Uterus (tissue), 4 donors: ENCODE measurements around the gene DNAH7. TPM values are rescaled to one million over a fixed set of nuclear protein-coding genes. Genes with fewer than 3 reads are reported as not detected.

ENCODE experiments used
- DNase-seq, 2 donors: peaks; one replicate each; pipeline ENCODE4 v3.0.0-alpha.2; 2019 to 2020
- H3K27ac ChIP-seq, 2 donors: fragments of 200-600 bp; sonication (generic); 1 replicate in 1 of 2; 2 replicates in 1 of 2; pipeline ENCODE4 v1.5.1; 2016 to 2018
- H3K27me3 ChIP-seq, 2 donors: fragments of 200-600 bp; sonication (generic); one replicate each; pipeline ENCODE4 v1.5.1; 2018 to 2019; ENCODE audit warnings: control low read depth in 1 of 2
- H3K36me3 ChIP-seq, 2 donors: fragments of 200-600 bp; sonication (generic); one replicate each; pipeline ENCODE4 v1.5.1; 2019; ENCODE audit warnings: control low read depth in 1 of 2
- H3K4me1 ChIP-seq, 2 donors: fragments of 200-600 bp; sonication (generic); one replicate each; pipeline ENCODE4 v1.5.1; 2018 to 2019; ENCODE audit warnings: control low read depth in 1 of 2
- H3K4me3 ChIP-seq, 2 donors: fragments of 200-600 bp; sonication (generic); 1 replicate in 1 of 2; 2 replicates in 1 of 2; pipeline ENCODE4 v1.5.1; 2018 to 2019; ENCODE audit warnings: mild to moderate bottlenecking in 1 of 2
- H3K9me3 ChIP-seq, 2 donors: fragments of 200-600 bp; sonication (generic); one replicate each; pipeline ENCODE4 v1.5.1; 2019; ENCODE audit warnings: control low read depth in 1 of 2
- POLR2A ChIP-seq, 2 donors: fragments of 450-650 bp; IDR thresholded peaks; one replicate each; pipeline ENCODE4 v1.6.1; 2016; ENCODE audit warnings: antibody characterized with exemption in 2 of 2, mild to moderate bottlenecking in 1 of 2, moderate library complexity in 1 of 2
- intact Hi-C: fragments of 100-400 bp; cut with DNase I; formaldehyde crosslinking; loops from one replicate; pipeline ENCODE4 v1.15.1; 2023; ENCODE audit warnings: low total_unique reads
- total RNA-seq, 4 donors: library from RNA; depleted of rRNA in 3 of 4; stranded (reverse); fragments of >200 nt in 3 of 4; gene quantifications; one replicate each; pipeline versions ENCODE4 v1.1.0 to v1.2.4, GENCODE V29; 2014 to 2023
- TF ChIP-seq, protein P1 (sequence below), 4 experiments: fragments of 200-600 bp in 2 of 4; fragments of 450-650 bp in 2 of 4; sonication (generic) in 2 of 4; IDR thresholded peaks; one replicate each; pipeline ENCODE4 v1.5.1; 2016 to 2019; ENCODE audit warnings: antibody characterized with exemption in 4 of 4, mild to moderate bottlenecking in 2 of 4, moderate library complexity in 1 of 4
- donor health status: DM: yes; HTN: yes; CAD: no.

Gene DNAH7
- total RNA-seq, 4 donors from 2014 or later = 0.26 to 10.0 (median 1.7) TPM

DNA sequence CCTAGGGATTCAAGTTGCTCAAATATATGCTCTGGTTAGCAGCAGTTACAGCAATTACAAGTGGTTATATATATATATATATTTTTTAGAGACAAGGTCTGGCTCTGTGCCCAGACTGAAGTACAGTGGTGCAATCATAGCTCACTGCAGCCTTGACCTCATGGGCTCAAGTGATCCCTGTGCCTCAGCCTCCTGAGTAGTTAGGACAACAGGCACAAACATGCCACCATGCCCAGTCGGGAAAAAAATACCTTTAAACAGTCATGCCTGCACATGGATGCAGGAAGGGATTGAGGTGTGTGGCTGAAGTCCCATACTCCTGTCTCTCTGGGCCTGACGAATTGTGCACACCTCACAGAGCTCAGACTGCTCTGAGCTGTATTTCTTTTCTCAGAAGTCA, 19.6 kb upstream of the DNAH7 start:
- Histone ChIP-seq H3K9me3 (no peaks in the 10 kb centered on the region), H3K36me3 (no peaks in the 10 kb centered on the region), H3K27ac (no peak overlapping the region), H3K4me3 (no peak overlapping the region), H3K4me1 (no peaks in the 10 kb centered on the region), H3K27me3 (no peaks in the 10 kb centered on the region)
- TF ChIP-seq, protein P1, sequence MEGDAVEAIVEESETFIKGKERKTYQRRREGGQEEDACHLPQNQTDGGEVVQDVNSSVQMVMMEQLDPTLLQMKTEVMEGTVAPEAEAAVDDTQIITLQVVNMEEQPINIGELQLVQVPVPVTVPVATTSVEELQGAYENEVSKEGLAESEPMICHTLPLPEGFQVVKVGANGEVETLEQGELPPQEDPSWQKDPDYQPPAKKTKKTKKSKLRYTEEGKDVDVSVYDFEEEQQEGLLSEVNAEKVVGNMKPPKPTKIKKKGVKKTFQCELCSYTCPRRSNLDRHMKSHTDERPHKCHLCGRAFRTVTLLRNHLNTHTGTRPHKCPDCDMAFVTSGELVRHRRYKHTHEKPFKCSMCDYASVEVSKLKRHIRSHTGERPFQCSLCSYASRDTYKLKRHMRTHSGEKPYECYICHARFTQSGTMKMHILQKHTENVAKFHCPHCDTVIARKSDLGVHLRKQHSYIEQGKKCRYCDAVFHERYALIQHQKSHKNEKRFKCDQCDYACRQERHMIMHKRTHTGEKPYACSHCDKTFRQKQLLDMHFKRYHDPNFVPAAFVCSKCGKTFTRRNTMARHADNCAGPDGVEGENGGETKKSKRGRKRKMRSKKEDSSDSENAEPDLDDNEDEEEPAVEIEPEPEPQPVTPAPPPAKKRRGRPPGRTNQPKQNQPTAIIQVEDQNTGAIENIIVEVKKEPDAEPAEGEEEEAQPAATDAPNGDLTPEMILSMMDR (IDR thresholded peaks at IDR 0.05) = no peak
- TF ChIP-seq POLR2A (IDR thresholded peaks at IDR 0.05) = no peak
- intact Hi-C loops = no loop called here
- no peak for DNase-seq

DNA sequence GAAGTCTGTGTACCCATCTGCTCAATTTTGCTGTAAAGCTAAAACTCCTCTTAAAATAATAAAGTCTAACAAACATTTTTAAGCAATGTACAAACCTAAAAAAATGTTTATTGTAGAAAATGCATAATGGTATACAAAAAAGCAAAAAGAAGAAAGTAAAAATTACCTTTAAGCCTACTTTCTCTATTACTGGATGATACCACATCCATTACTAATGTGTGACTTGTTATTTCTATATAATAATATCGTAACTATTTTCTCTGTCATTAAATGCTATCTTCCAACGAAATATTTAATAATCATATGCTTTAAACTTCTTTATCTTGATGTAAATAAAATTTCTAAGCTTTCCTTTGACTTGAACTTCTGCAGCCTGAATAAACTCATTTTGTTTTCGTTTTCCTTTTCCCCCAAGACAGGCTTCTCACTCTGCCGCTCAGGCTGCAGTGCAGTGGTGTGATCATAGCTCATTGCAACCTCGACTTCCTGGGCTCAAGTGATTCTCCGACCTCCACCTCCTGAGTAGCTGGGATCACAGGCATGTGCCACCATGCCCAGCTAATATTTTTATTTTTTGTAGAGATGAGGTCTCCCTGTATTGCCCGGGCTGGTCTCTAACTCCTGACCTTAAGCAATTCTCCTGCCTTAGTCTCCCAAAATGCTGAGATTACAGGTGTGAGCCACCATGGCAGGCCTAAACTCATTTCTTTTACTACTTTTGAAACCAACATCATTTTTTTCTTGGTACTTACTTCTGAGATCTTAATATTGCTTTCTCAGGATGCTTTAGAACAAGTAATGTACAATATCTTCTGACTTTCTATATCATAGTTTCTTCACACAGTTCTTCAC, 18.1 kb upstream of the DNAH7 start:
- DNase-seq = no peak
- no peak for TF ChIP-seq POLR2A (IDR thresholded peaks at IDR 0.05)
- Histone ChIP-seq H3K36me3 (no peaks in the 10 kb centered on the region), H3K27ac (no peak overlapping the region), H3K9me3 (no peaks in the 10 kb centered on the region), H3K27me3 (no peaks in the 10 kb centered on the region), H3K4me3 (no peak overlapping the region), H3K4me1 (no peaks in the 10 kb centered on the region)
- intact Hi-C loops = no loop called here

DNA sequence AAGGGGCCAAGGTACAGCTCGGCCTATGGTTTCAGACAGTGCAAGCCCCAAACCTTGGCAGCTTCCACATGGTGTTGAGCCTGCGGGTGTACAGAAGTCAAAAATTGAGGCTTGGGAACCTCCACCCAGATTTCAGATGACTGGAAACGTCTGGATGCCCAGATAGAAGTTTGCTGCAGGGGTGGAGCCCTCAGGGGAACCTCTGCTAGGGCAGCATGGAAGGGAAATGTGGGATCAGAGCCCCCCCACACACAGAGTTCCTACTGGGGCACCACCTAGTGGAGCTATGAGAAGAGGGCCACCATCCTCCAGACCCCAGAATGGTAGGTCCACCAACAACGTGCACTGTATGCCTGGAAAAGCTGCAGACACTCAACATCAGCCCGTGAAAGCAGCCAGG, 15.0 kb upstream of the DNAH7 start:
- Histone ChIP-seq H3K27me3 (no peaks in the 10 kb centered on the region), H3K4me1 (no peaks in the 10 kb centered on the region), H3K9me3 (no peaks in the 10 kb centered on the region), H3K36me3 (no peaks in the 10 kb centered on the region), H3K4me3 (no peak overlapping the region), H3K27ac (no peak overlapping the region)
- intact Hi-C loops = no loop called here
- DNase-seq = no peak
- TF ChIP-seq POLR2A (IDR thresholded peaks at IDR 0.05) = no peak
- TF ChIP-seq, protein P1 (IDR thresholded peaks at IDR 0.05) = no peak

DNA sequence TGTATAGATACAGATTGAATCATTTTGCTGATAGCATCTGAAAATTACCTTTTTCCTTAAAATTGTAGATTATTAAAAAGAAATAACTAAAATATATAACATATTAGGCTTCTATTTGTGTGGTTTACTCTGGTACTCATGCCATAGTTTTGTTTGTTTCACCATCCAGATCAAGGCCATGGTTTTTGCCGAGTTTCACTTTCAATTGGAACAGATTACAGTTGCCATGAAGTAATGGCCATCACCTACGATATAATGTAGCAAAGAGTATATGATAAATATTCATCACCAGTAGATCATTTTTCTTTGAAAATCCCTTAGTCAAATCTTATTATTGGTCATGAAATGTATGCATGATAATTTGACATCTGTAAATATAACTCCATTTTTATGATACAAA, 11.9 kb upstream of the DNAH7 start:
- H3K9me3 ChIP-seq = no peaks in the 10 kb centered on the region
- no peak overlapping the region for H3K4me3 ChIP-seq
- intact Hi-C loops = no loop called here
- no peaks in the 10 kb centered on the region for H3K27me3 ChIP-seq
- H3K36me3 ChIP-seq = no peaks in the 10 kb centered on the region
- no peak for DNase-seq
- H3K27ac ChIP-seq = no peak overlapping the region
- TF ChIP-seq, protein P1 (IDR thresholded peaks at IDR 0.05) = no peak
- no peak for TF ChIP-seq POLR2A (IDR thresholded peaks at IDR 0.05)
- H3K4me1 ChIP-seq = no peaks in the 10 kb centered on the region

DNA sequence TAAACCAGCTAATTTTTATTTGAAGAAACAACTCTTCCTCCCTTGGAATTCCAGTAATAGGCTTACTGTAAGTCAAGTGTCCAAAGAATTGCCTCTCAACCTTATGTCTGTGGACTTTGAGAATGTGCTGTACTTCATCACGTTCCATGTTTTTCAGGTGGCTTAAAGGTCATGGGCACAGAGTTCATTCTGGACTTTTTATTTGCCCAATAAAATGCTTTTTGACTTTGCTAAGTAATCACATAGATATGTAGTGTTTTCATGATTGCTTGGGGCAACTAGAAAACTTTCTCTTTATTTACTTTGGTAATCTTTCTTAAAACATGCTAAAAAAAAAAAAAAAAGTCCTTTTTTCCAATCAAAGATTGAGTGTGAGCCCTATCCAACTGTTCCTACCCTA, 10.4 kb upstream of the DNAH7 start:
- Histone ChIP-seq H3K36me3 (no peaks in the 10 kb centered on the region), H3K4me3 (no peak overlapping the region), H3K27ac (no peak overlapping the region), H3K27me3 (no peaks in the 10 kb centered on the region), H3K4me1 (no peaks in the 10 kb centered on the region), H3K9me3 (no peaks in the 10 kb centered on the region)
- TF ChIP-seq, protein P1 (IDR thresholded peaks at IDR 0.05) = no peak
- TF ChIP-seq POLR2A (IDR thresholded peaks at IDR 0.05) = no peak
- no peak for DNase-seq
- intact Hi-C loops = no loop called here
